OCI-LY7 (cell line): ENCODE measurements around the gene ABCC5. TPM values are rescaled to one million over a fixed set of nuclear protein-coding genes. Genes with fewer than 3 reads are reported as not detected.

Experiments
- BruUV-seq: library from RNA; stranded (reverse); fragments of 400-500 nt; replicated peaks from 2 replicates; lab custom pipeline; 2021; lab: Mats Ljungman, UMichigan
- CTCF ChIA-PET: fragments of 300-600 bp; sonication (Branson Sonifier 250); formaldehyde crosslinking; loops from one replicate; lab custom pipeline; 2022; ENCODE audit warnings: antibody characterized with exemption; ENCODE audit not compliant: unreplicated experiment; lab: Charles Lee
- POLR2A ChIA-PET: fragments of 300-600 bp; sonication (Branson Sonifier 250); formaldehyde crosslinking; loops from one replicate; lab custom pipeline; 2022; ENCODE audit warnings: antibody characterized with exemption; lab: Charles Lee
- DNase-seq: peaks from one replicate; pipeline ENCODE4 v3.0.0-alpha.2; 2015; ENCODE audit warnings: low spot score
- H2AFZ ChIP-seq: fragments of 200-600 bp; sonication (generic), shearing (Covaris generic); 2 replicates; pipeline ENCODE4 v1.6.1; 2014; ENCODE audit warnings: mild to moderate bottlenecking, antibody characterized with exemption, low read length, moderate library complexity
- H3K27ac ChIP-seq: fragments of 200-600 bp; sonication (generic); 2 replicates; pipeline ENCODE4 v1.5.1; 2014; ENCODE audit warnings: mixed run types, low read depth, mild to moderate bottlenecking, moderate library complexity, low read length, inconsistent platforms; ENCODE audit not compliant: poor library complexity, severe bottlenecking
- H3K36me3 ChIP-seq: fragments of 200-600 bp; sonication (generic); 2 replicates; pipeline ENCODE4 v1.6.1; 2014; ENCODE audit warnings: mild to moderate bottlenecking, antibody characterized with exemption, low read length, moderate library complexity, mixed read lengths; ENCODE audit not compliant: insufficient read depth
- H3K4me1 ChIP-seq: fragments of 200-600 bp; sonication (generic); 2 replicates; pipeline ENCODE4 v1.5.1; 2014; ENCODE audit warnings: mild to moderate bottlenecking, low read length; ENCODE audit not compliant: insufficient read depth, poor library complexity, severe bottlenecking
- H3K4me2 ChIP-seq: fragments of 200-600 bp; sonication (generic); 2 replicates; pipeline ENCODE4 v1.6.1; 2014; ENCODE audit warnings: mild to moderate bottlenecking, low read length
- H3K4me3 ChIP-seq: fragments of 200-600 bp; sonication (generic); 2 replicates; pipeline ENCODE4 v1.5.1; 2014; ENCODE audit warnings: mild to moderate bottlenecking, low read depth, low read length; ENCODE audit not compliant: poor library complexity, severe bottlenecking
- H3K79me2 ChIP-seq: fragments of 200-600 bp; sonication (generic); 2 replicates; pipeline ENCODE4 v1.6.1; 2016; ENCODE audit warnings: low read depth, mild to moderate bottlenecking, low read length, moderate library complexity, mixed read lengths; ENCODE audit not compliant: insufficient read depth
- H3K9me2 ChIP-seq: fragments of 200-600 bp; sonication (generic); 2 replicates; pipeline ENCODE4 v1.6.1; 2016; ENCODE audit warnings: mild to moderate bottlenecking, low read length, mixed read lengths; ENCODE audit not compliant: insufficient read depth
- H3K9me3 ChIP-seq: fragments of 200-600 bp; sonication (generic); 2 replicates; pipeline ENCODE4 v1.6.1; 2014; ENCODE audit warnings: mild to moderate bottlenecking, mixed run types, low read length, mixed read lengths
- H4K20me1 ChIP-seq: fragments of 200-600 bp; sonication (generic); 2 replicates; pipeline ENCODE4 v1.6.1; 2014; ENCODE audit warnings: mild to moderate bottlenecking, antibody characterized with exemption, low read length, moderate library complexity, mixed read lengths; ENCODE audit not compliant: insufficient read depth
- CTCF ChIP-seq: fragments of 200-600 bp; sonication (generic); conservative IDR thresholded peaks from 2 replicates; pipeline ENCODE4 v1.5.1; 2014; ENCODE audit warnings: mild to moderate bottlenecking, antibody characterized with exemption, low read length, moderate library complexity, mixed read lengths
- EZH2phosphoT487 ChIP-seq: fragments of 200-600 bp; sonication (generic); IDR thresholded peaks from 2 replicates; pipeline ENCODE4 v1.6.1; 2018; ENCODE audit warnings: low read depth, borderline replicate concordance, mild to moderate bottlenecking, mixed run types, antibody characterized with exemption, low read length, moderate library complexity, mixed read lengths
- intact Hi-C: fragments of 100-400 bp; cut with micrococcal nuclease; formaldehyde crosslinking; loops from one replicate; pipeline ENCODE4 v1.10.0; 2022; ENCODE audit not compliant: unreplicated experiment
- total RNA-seq, 2 experiments: library from RNA; depleted of rRNA in 1 of 2; stranded (reverse); fragments of >200 nt in 1 of 2; shearing (Covaris generic) in 1 of 2; gene quantifications; 2 replicates each; pipeline ENCODE4 v1.2.3, GENCODE V29; 2014 to 2022

Gene ABCC5
- total RNA-seq, 2 experiments from 2014 or later = 18.1 to 24.8 TPM

- peaks cover 12% of the 10 kb centered on the region for H3K4me1 ChIP-seq
- H3K36me3 ChIP-seq = peaks cover 4% of the 10 kb centered on the region
- H2AFZ ChIP-seq = no peak overlapping the region
- no peaks in the 10 kb centered on the region for H4K20me1 ChIP-seq
- no peaks in the 10 kb centered on the region for H3K9me3 ChIP-seq
- CTCF ChIA-PET = interaction anchor here (0.6 kb wide), 1 partner anchor 28 kb away, joined by 14 read pairs; no protein-coding TSS in a partner anchor
- no peak for DNase-seq
- H3K4me3 ChIP-seq = no peak overlapping the region
- H3K79me2 ChIP-seq = no peaks in the 10 kb centered on the region
- no peaks in the 10 kb centered on the region for H3K9me2 ChIP-seq
- H3K4me2 ChIP-seq = no peak overlapping the region
- no peak for TF ChIP-seq EZH2phosphoT487
- no peak for TF ChIP-seq CTCF
- no peak overlapping the region for H3K27ac ChIP-seq
- POLR2A ChIA-PET = interaction anchor here (0.6 to 1.9 kb wide), 6 partner anchors 14 to 1279 kb away, joined by 3 to 6 read pairs (median 4); no protein-coding TSS in a partner anchor
- intact Hi-C loops = no loop called here
- no TSS peak for BruUV-seq
Observed at GRCh38 chr3:183975981-183976662, 41.6 kb downstream of the ABCC5 start.

- Histone ChIP-seq H3K79me2 (no peaks in the 10 kb centered on the region), H2AFZ (no peak overlapping the region), H3K9me3 (no peaks in the 10 kb centered on the region), H3K4me1 (no peaks in the 10 kb centered on the region), H4K20me1 (no peaks in the 10 kb centered on the region), H3K9me2 (no peaks in the 10 kb centered on the region), H3K4me3 (no peak overlapping the region), H3K36me3 (peaks cover 18% of the 10 kb centered on the region), H3K27ac (no peak overlapping the region), H3K4me2 (no peak overlapping the region)
- DNase-seq = no peak
- ChIA-PET POLR2A (interaction anchor here (0.7 kb wide), 2 partner anchors 298 to 1481 kb away, joined by 3 read pairs; no protein-coding TSS in a partner anchor), CTCF (no interaction called here)
- TF ChIP-seq EZH2phosphoT487 (no peak), CTCF (no peak)
- intact Hi-C loops = no loop called here
- no TSS peak for BruUV-seq
Observed at GRCh38 chr3:183968666-183969245, 48.9 kb downstream of the ABCC5 start.

GRCh38 chr3:183967693-183968092 lies 50.0 kb downstream of the ABCC5 start:
- Histone ChIP-seq H3K9me3 (no peaks in the 10 kb centered on the region), H4K20me1 (no peaks in the 10 kb centered on the region), H3K79me2 (no peaks in the 10 kb centered on the region), H3K4me3 (no peak overlapping the region), H3K4me1 (no peaks in the 10 kb centered on the region), H2AFZ (no peak overlapping the region), H3K36me3 (peaks cover 21% of the 10 kb centered on the region), H3K4me2 (no peak overlapping the region), H3K27ac (no peak overlapping the region), H3K9me2 (no peaks in the 10 kb centered on the region)
- intact Hi-C loops = no loop called here
- TF ChIP-seq CTCF (no peak), EZH2phosphoT487 (no peak)
- DNase-seq = no peak
- ChIA-PET CTCF (no interaction called here), POLR2A (interaction anchor here (0.7 kb wide), 1 partner anchor 23 kb away, joined by 3 read pairs; no protein-coding TSS in a partner anchor)
- no TSS peak for BruUV-seq
